SK-N-SH (cell line): ENCODE data around the gene VPS13C. TPM values are rescaled to one million over a fixed set of nuclear protein-coding genes. Genes with fewer than 3 reads are reported as not detected.

ENCODE experiments used
- CTCF ChIA-PET: fragments of 300-600, 350-600 bp; formaldehyde crosslinking; extraction: SDS; loops from one replicate; lab custom pipeline; 2021; lab: Yijun Ruan, JAX
- POLR2A ChIA-PET: fragments of 350-600 bp; sonication (Branson Sonifier 250); formaldehyde crosslinking; extraction: SDS; loops from one replicate; lab custom pipeline; 2020; ENCODE audit warnings: antibody characterized with exemption, inconsistent platforms; lab: Yijun Ruan, JAX
- DNase-seq: peaks from one replicate; pipeline ENCODE4 v3.0.0; 2012
- H2AFZ ChIP-seq: fragments of 200-600 bp; sonication (generic); 2 replicates; pipeline ENCODE4 v1.8.1; 2016; ENCODE audit warnings: antibody characterized with exemption, mild to moderate bottlenecking, low read depth
- H3F3A ChIP-seq: fragments of 200-600 bp; sonication (generic); replicated peaks from 2 replicates; pipeline ENCODE3; 2016; ENCODE audit warnings: antibody characterized with exemption, mild to moderate bottlenecking; ENCODE audit not compliant: insufficient read depth
- H3K27ac ChIP-seq, 2 experiments: fragments of 200-500 bp in 1 of 2; fragments of 200-600 bp in 1 of 2; sonication (Bioruptor generic) in 1 of 2; sonication (generic), shearing (Covaris generic) in 1 of 2; 2 replicates each; pipeline versions ENCODE4 v1.5.1 to v1.6.1; 2014 to 2016; ENCODE audit warnings: low read depth in 2 of 2, inconsistent platforms in 1 of 2, low read length in 1 of 2, mild to moderate bottlenecking in 1 of 2, mixed read lengths in 1 of 2
- H3K27me3 ChIP-seq: fragments of 200-600 bp; sonication (generic), shearing (Covaris generic); 2 replicates; pipeline ENCODE4 v1.6.1; 2016; ENCODE audit warnings: mixed run types; ENCODE audit not compliant: insufficient read depth
- H3K36me3 ChIP-seq, 2 experiments: fragments of 200-500 bp in 1 of 2; fragments of 200-600 bp in 1 of 2; sonication (Bioruptor generic) in 1 of 2; sonication (generic) in 1 of 2; replicated peaks in 1 of 2; 2 replicates each; pipeline versions ENCODE3 to v1.5.1; 2014 to 2016; ENCODE audit warnings: low read length in 1 of 2, mild to moderate bottlenecking in 1 of 2; ENCODE audit not compliant: insufficient read depth in 2 of 2, control insufficient read depth in 1 of 2
- H3K4me1 ChIP-seq, 2 experiments: fragments of 200-500 bp in 1 of 2; fragments of 200-600 bp in 1 of 2; sonication (Bioruptor generic) in 1 of 2; sonication (generic), shearing (Covaris generic) in 1 of 2; 2 replicates each; pipeline versions ENCODE4 v1.5.1 to v1.6.1; 2014 to 2016; ENCODE audit warnings: low read depth in 1 of 2, low read length in 1 of 2, mixed run types in 1 of 2; ENCODE audit not compliant: insufficient read depth in 2 of 2, control insufficient read depth in 1 of 2
- H3K4me2 ChIP-seq: fragments of 200-600 bp; sonication (generic), shearing (Covaris generic); 2 replicates; pipeline ENCODE4 v1.6.1; 2017; ENCODE audit warnings: mixed run types
- H3K4me3 ChIP-seq, 2 experiments: fragments of 200-500 bp in 1 of 2; fragments of 200-600 bp in 1 of 2; sonication (Bioruptor generic) in 1 of 2; sonication (generic), shearing (Covaris generic) in 1 of 2; 2 replicates each; pipeline versions ENCODE4 v1.5.1 to v1.8.1; 2014 to 2016; ENCODE audit warnings: low read depth in 2 of 2, inconsistent platforms in 1 of 2, low read length in 1 of 2, mild to moderate bottlenecking in 1 of 2, mixed read lengths in 1 of 2, moderate library complexity in 1 of 2
- H3K79me2 ChIP-seq: fragments of 200-600 bp; sonication (generic); 2 replicates; pipeline ENCODE4 v1.8.1; 2017; ENCODE audit warnings: mild to moderate bottlenecking; ENCODE audit not compliant: insufficient read depth
- H3K9ac ChIP-seq: fragments of 200-600 bp; sonication (generic); 2 replicates; pipeline ENCODE4 v1.6.1; 2017; ENCODE audit warnings: mixed run types
- H3K9me2 ChIP-seq: fragments of 200-600 bp; sonication (generic); 2 replicates; pipeline ENCODE4 v1.6.1; 2017; ENCODE audit warnings: mixed run types
- H3K9me3 ChIP-seq: fragments of 200-600 bp; sonication (generic); 2 replicates; pipeline ENCODE4 v1.6.1; 2017; ENCODE audit warnings: mixed run types, mild to moderate bottlenecking, moderate library complexity
- H4K20me1 ChIP-seq: fragments of 200-600 bp; sonication (generic); 2 replicates; pipeline ENCODE4 v1.6.1; 2017; ENCODE audit warnings: mild to moderate bottlenecking, mixed run types; ENCODE audit not compliant: insufficient read depth
- EP300 ChIP-seq, 2 experiments: IDR thresholded peaks; 2 replicates each; pipeline versions ENCODE4 v1.4.0 to v1.6.1; 2012; ENCODE audit warnings: borderline replicate concordance in 1 of 2, low read depth in 1 of 2, low read length in 1 of 2
- MAX ChIP-seq: IDR thresholded peaks from 2 replicates; pipeline ENCODE4 v1.4.0; 2012; ENCODE audit warnings: low read depth
- PBX3 ChIP-seq: IDR thresholded peaks from 2 replicates; pipeline ENCODE4; 2012
- RAD21 ChIP-seq: IDR thresholded peaks from 2 replicates; pipeline ENCODE4 v1.6.1; 2012; ENCODE audit warnings: mild to moderate bottlenecking, low read length
- RFX5 ChIP-seq: IDR thresholded peaks from 2 replicates; pipeline ENCODE4 v1.6.1; 2012; ENCODE audit warnings: mild to moderate bottlenecking, improper control_type of control experiment, low read length
- SMC3 ChIP-seq: IDR thresholded peaks from 2 replicates; pipeline ENCODE4 v1.6.1; 2012; ENCODE audit warnings: low read depth, low read length, improper control_type of control experiment
- TAF1 ChIP-seq: IDR thresholded peaks from 2 replicates; pipeline ENCODE4 v1.6.1; 2012; ENCODE audit warnings: low read depth, mild to moderate bottlenecking, low read length, moderate library complexity, borderline replicate concordance
- USF1 ChIP-seq: IDR thresholded peaks from 2 replicates; pipeline ENCODE4 v1.4.0; 2012; ENCODE audit warnings: low read depth, borderline replicate concordance
- YY1 ChIP-seq: IDR thresholded peaks from 2 replicates; pipeline ENCODE4 v1.4.0; 2012; ENCODE audit warnings: low read depth, mild to moderate bottlenecking
- WGBS: methylation state at CpG from one replicate; pipeline ENCODE4 v1.1.6; 2017; ENCODE audit warnings: low lambda C conversion rate; 5-methylcytosine and 5-hydroxymethylcytosine counted together
- polyA plus RNA-seq, 3 experiments: library from polyadenylated mRNA; depleted of rRNA; stranded (reverse); fragments of >200 nt; gene quantifications; 2 replicates each; pipeline ENCODE4 v1.2.3, GENCODE V29; 2012

The VPS13C gene
- polyA plus RNA-seq, 1 of the 3 experiments (the other 2 are of a cell fraction): 5.7 TPM

- no peaks in the 10 kb centered on the region for H3K79me2 ChIP-seq
Measured at GRCh38 chr15:61978225-61978624, 82.0 kb downstream of the VPS13C start.

GRCh38 chr15:61974759-61975158 is 85.5 kb downstream of the VPS13C start:
- no peak overlapping the region for H3K4me2 ChIP-seq
- no peaks in the 10 kb centered on the region; a peak in 2 of 4 replicates for H3K4me1 ChIP-seq
- H3K79me2 ChIP-seq: no peaks in the 10 kb centered on the region
- H3K27ac ChIP-seq: no peak overlapping the region; a peak in 1 of 4 replicates
- H3K36me3 ChIP-seq: peaks cover 81 to 90% of the 10 kb centered on the region in 2 experiments
- no peaks in the 10 kb centered on the region for H3K27me3 ChIP-seq
- H3F3A ChIP-seq: no peaks in the 10 kb centered on the region
- WGBS: 76% methylated on average over 1 of the region's 1 CpG
- ChIA-PET POLR2A (no interaction called here), CTCF (interaction anchor here (1.3 kb wide), 1 partner anchor 86 kb away, joined by 4 read pairs; the partner anchor contains the start of gene VPS13C)
- no peaks in the 10 kb centered on the region for H4K20me1 ChIP-seq
- DNase-seq: no peak
- no peak for TF ChIP-seq RFX5
- no peak for TF ChIP-seq SMC3
- TF ChIP-seq MAX: no peak
- TF ChIP-seq RAD21: no peak
- no peak for TF ChIP-seq USF1
- no peak overlapping the region for H3K9ac ChIP-seq
- H2AFZ ChIP-seq: no peak overlapping the region
- no peak overlapping the region for H3K4me3 ChIP-seq
- H3K9me3 ChIP-seq: no peaks in the 10 kb centered on the region
- no peaks in the 10 kb centered on the region for H3K9me2 ChIP-seq

More at GRCh38 chr15:61978225-61978624, 82.0 kb downstream of the VPS13C start:
- H2AFZ ChIP-seq: no peak overlapping the region
- no peak overlapping the region for H3K9ac ChIP-seq
- no peaks in the 10 kb centered on the region for H3K9me3 ChIP-seq
- ChIA-PET CTCF (interaction anchor here (1.9 kb wide), 1 partner anchor 48 kb away, joined by 6 read pairs; no protein-coding TSS in a partner anchor), POLR2A (no interaction called here)
- 82% methylated on average over 3 of the region's 3 CpGs for WGBS
- no peak for DNase-seq
- no peaks in the 10 kb centered on the region; a peak in 2 of 4 replicates for H3K4me1 ChIP-seq
- H3K9me2 ChIP-seq: no peaks in the 10 kb centered on the region
- H3K4me3 ChIP-seq: no peak overlapping the region
- TF ChIP-seq TAF1 (no peak), SMC3 (no peak)
- TF ChIP-seq, all 33 proteins: peak for 0
- H3K27me3 ChIP-seq: no peaks in the 10 kb centered on the region
- H3K27ac ChIP-seq: no peak overlapping the region
- H4K20me1 ChIP-seq: no peaks in the 10 kb centered on the region
- H3K36me3 ChIP-seq: peaks cover 75 to 78% of the 10 kb centered on the region in 2 experiments
- H3K4me2 ChIP-seq: no peak overlapping the region
- H3F3A ChIP-seq: no peaks in the 10 kb centered on the region

GRCh38 chr15:61974118-61974517 is 86.1 kb downstream of the VPS13C start:
- H3K4me2 ChIP-seq: no peak overlapping the region
- WGBS: 35% methylated on average over 1 of the region's 1 CpG
- peaks cover 84 to 89% of the 10 kb centered on the region in 2 experiments for H3K36me3 ChIP-seq
- no peaks in the 10 kb centered on the region; a peak in 2 of 4 replicates for H3K4me1 ChIP-seq
- H3K4me3 ChIP-seq: no peak overlapping the region
- no peaks in the 10 kb centered on the region for H3F3A ChIP-seq
- no peak for DNase-seq
- H3K27me3 ChIP-seq: no peaks in the 10 kb centered on the region
- CTCF ChIA-PET: interaction anchor here (0.9 to 1.4 kb wide), 2 partner anchors 12 to 14 kb away, joined by 3 to 4 read pairs; no protein-coding TSS in a partner anchor
- H3K9me3 ChIP-seq: no peaks in the 10 kb centered on the region
- no peaks in the 10 kb centered on the region for H3K9me2 ChIP-seq
- no peak for TF ChIP-seq MAX
- no peak for TF ChIP-seq EP300 (IDR thresholded peaks at IDR 0.05; ENCODE audit: borderline replicate concordance in 1 of 2, low read depth in 1 of 2, low read length in 1 of 2)
- TF ChIP-seq YY1: no peak
- TF ChIP-seq PBX3: no peak
- TF ChIP-seq, all 33 proteins: peak for 0
- POLR2A ChIA-PET: no interaction called here
- Histone ChIP-seq H4K20me1 (no peaks in the 10 kb centered on the region), H3K27ac (no peak overlapping the region), H3K9ac (no peak overlapping the region), H3K79me2 (no peaks in the 10 kb centered on the region), H2AFZ (no peak overlapping the region)
